T-cell (primary cell): ENCODE measurements around the gene ZNF594. TPM values are rescaled to one million over a fixed set of nuclear protein-coding genes. Genes with fewer than 3 reads are reported as not detected.
"Not testable (repeated sequence)": the region's sequence is repeated elsewhere in the genome, so short reads cannot be mapped to it uniquely, and the experiment has no call there.

Source experiments
- ATAC-seq, 4 experiments: fragments of 200-7000 bp in 3 of 4; fragments of 150-1000 bp in 1 of 4; cut with Tn5 transposase; replicated peaks in 1 of 4; 1 replicate in 3 of 4; 2 replicates in 1 of 4; pipeline ENCODE4 v1.10.0; 2021; ENCODE audit warnings: moderate library complexity in 3 of 4, mild to moderate bottlenecking in 2 of 4, moderate number of reproducible peaks in 1 of 4
- CTCF ChIA-PET, 2 donors: fragments of 300-600 bp; sonication (Branson Sonifier 250); formaldehyde crosslinking; loops; one replicate each; lab custom pipeline; 2022; ENCODE audit warnings: antibody characterized with exemption in 2 of 2; lab: Charles Lee
- POLR2A ChIA-PET, 2 donors: fragments of 300-600 bp; sonication (Branson Sonifier 250); formaldehyde crosslinking; loops; one replicate each; lab custom pipeline; 2022; ENCODE audit warnings: antibody characterized with exemption in 2 of 2; lab: Charles Lee
- DNase-seq, 35 experiments: peaks; one replicate each; pipeline versions ENCODE4 v3.0.0 to v3.0.0-alpha.2; 2013 to 2023
- H3K27ac ChIP-seq: one replicate; pipeline ENCODE4 v1.5.1; 2013; ENCODE audit warnings: low read length
- H3K27me3 ChIP-seq, 2 experiments: replicated peaks in 1 of 2; 1 replicate in 1 of 2; 2 replicates in 1 of 2; pipeline versions ENCODE4 v1.6.1 to v1.7.0; 2013; ENCODE audit warnings: low read length in 1 of 2, mixed read lengths in 1 of 2; ENCODE audit not compliant: control insufficient read depth in 2 of 2, insufficient read depth in 2 of 2; ENCODE audit errors: extremely low read depth in 1 of 2
- H3K36me3 ChIP-seq, 2 donors: 1 replicate in 1 of 2; 2 replicates in 1 of 2; pipeline versions ENCODE4 v1.6.1 to v1.7.0; 2013; ENCODE audit warnings: low read length in 1 of 2; ENCODE audit not compliant: control insufficient read depth in 2 of 2, insufficient read depth in 1 of 2; ENCODE audit errors: extremely low read depth in 1 of 2
- H3K4me1 ChIP-seq, 2 experiments: 1 replicate in 1 of 2; 2 replicates in 1 of 2; pipeline versions ENCODE4 v1.6.1 to v1.7.0; 2013; ENCODE audit warnings: low read length in 2 of 2, mixed read lengths in 1 of 2; ENCODE audit not compliant: insufficient read depth in 2 of 2, control insufficient read depth in 1 of 2; ENCODE audit errors: extremely low read depth in 1 of 2
- H3K4me3 ChIP-seq, 2 donors: 1 replicate in 1 of 2; 2 replicates in 1 of 2; pipeline versions ENCODE4 v1.5.1 to v1.7.0; 2013; ENCODE audit warnings: mild to moderate bottlenecking in 2 of 2, low read length in 1 of 2, moderate library complexity in 1 of 2; ENCODE audit not compliant: control insufficient read depth in 1 of 2; ENCODE audit errors: extremely low read depth in 1 of 2
- H3K9me3 ChIP-seq: 2 replicates; pipeline ENCODE4 v1.7.0; 2013
- H3K27ac Mint-ChIP-seq, 2 donors: one replicate each; pipeline ENCODE4 v1.8.0; 2020 to 2021; ENCODE audit warnings: mild to moderate bottlenecking in 2 of 2, mixed read lengths in 2 of 2
- H3K27me3 Mint-ChIP-seq, 2 donors: one replicate each; pipeline ENCODE4 v1.8.0; 2021 to 2022; ENCODE audit warnings: mixed read lengths in 2 of 2
- H3K36me3 Mint-ChIP-seq: one replicate; pipeline ENCODE4 v1.8.0; 2021; ENCODE audit warnings: mixed read lengths
- H3K4me1 Mint-ChIP-seq, 3 donors: one replicate each; pipeline ENCODE4 v1.8.0; 2020 to 2022; ENCODE audit warnings: mixed read lengths in 3 of 3, mild to moderate bottlenecking in 1 of 3
- H3K4me3 Mint-ChIP-seq, 3 donors: one replicate each; pipeline ENCODE4 v1.8.0; 2020 to 2022; ENCODE audit warnings: mild to moderate bottlenecking in 3 of 3, mixed read lengths in 3 of 3, moderate library complexity in 3 of 3
- H3K9me3 Mint-ChIP-seq, 3 donors: one replicate each; pipeline ENCODE4 v1.8.0; 2020 to 2022; ENCODE audit warnings: mixed read lengths in 3 of 3
- WGBS: methylation state at CpG from one replicate; pipeline ENCODE4 v1.1.5; 2013; ENCODE audit warnings: missing lambda C conversion rate; ENCODE audit not compliant: insufficient coverage; 5-methylcytosine and 5-hydroxymethylcytosine counted together
- total RNA-seq, 35 experiments: library from RNA in 6 of 35; stranded (reverse) in 6 of 35; fragments of 120-200 nt in 1 of 35; gene quantifications; one replicate each; pipeline versions ENCODE4 v1.2.1 to v1.2.4 and lab custom pipeline; 2013 to 2026

The ZNF594 gene
- total RNA-seq (10 to 100 TPM in 3 of 5 donors, 1 to 10 TPM in 2; 5.5 to 23.4 (median 20.9) TPM), total RNA-seq (lab: John Stamatoyannopoulos, UW) (5.7 to 57.4 (median 19.8) reads per million in 29 experiments)
- 16.1 TPM for total RNA-seq (2013)

- H3K36me3 ChIP-seq: peaks cover 0 to 8% of the 10 kb centered on the region in 2 donors
- peak; percentile 99 to 100 (median 99) for ATAC-seq
- ChIA-PET POLR2A (interaction anchor here in 1 of 2 donors (0.6 to 0.7 kb wide), 2 partner anchors 31 to 198 kb away, joined by 3 read pairs; no protein-coding TSS in a partner anchor), CTCF (interaction anchor here in 1 of 2 donors (2.4 kb wide), 1 partner anchor 248 kb away, joined by 16 read pairs; the partner anchor contains the start of gene C1QBP)
- Mint-ChIP-seq H3K4me1 (peaks cover 31 to 34% (median 32%) of the 10 kb centered on the region in 3 donors), H3K27me3 (no peaks in the 10 kb centered on the region), H3K27ac (peak within 1 kb of the TSS; percentile 85 to 88), H3K4me3 (peak within 1 kb of the TSS; percentile 92 to 93 (median 92)), H3K9me3 (peaks cover 4 to 10% (median 10%) of the 10 kb centered on the region in 3 donors), H3K36me3 (peaks cover 27% of the 10 kb centered on the region)
- H3K4me1 ChIP-seq: peaks cover 6 to 21% of the 10 kb centered on the region in 2 experiments
- DNase-seq: peak; percentile 91 to 99 (median 96)
- peak within 1 kb of the TSS; percentile 67 for H3K27ac ChIP-seq
- no peaks in the 10 kb centered on the region for H3K9me3 ChIP-seq
- no peaks in the 10 kb centered on the region for H3K27me3 ChIP-seq
- 2% methylated on average over 70 of the region's 82 CpGs for WGBS
- peak within 1 kb of the TSS; percentile 78 to 81 for H3K4me3 ChIP-seq
These were observed at the start of gene ZNF594 for GRCh38 chr17:5191541-5192417. Gene ZNF594 (minus strand): TSS chr17:5191868. CDS start chr17:5184256, 7,612 bp downstream.

- CTCF ChIA-PET: interaction anchor here in 1 of 2 donors (0.6 kb wide), 1 partner anchor 34 kb away, joined by 4 read pairs; no protein-coding TSS in a partner anchor
- H3K4me3 ChIP-seq, H3K27me3 Mint-ChIP-seq, H3K36me3 Mint-ChIP-seq, H3K9me3 Mint-ChIP-seq, H3K4me3 Mint-ChIP-seq, H3K27me3 ChIP-seq, ATAC-seq, H3K27ac ChIP-seq, POLR2A ChIA-PET, H3K9me3 ChIP-seq, H3K36me3 ChIP-seq, DNase-seq: not testable (repeated sequence)
- Mint-ChIP-seq H3K4me1 (peaks cover 37 to 56% (median 45%) of the 10 kb centered on the region in 3 donors), H3K27ac (peak overlapping the region in 1 of 2 donors; percentile 19)
- WGBS: 87% methylated on average over 7 of the region's 7 CpGs
- H3K4me1 ChIP-seq: peaks cover 20 to 52% of the 10 kb centered on the region in 2 experiments
These were observed 48.1 kb upstream of the ZNF594 start for GRCh38 chr17:5239769-5240168.

- POLR2A ChIA-PET: interaction anchor here in 1 of 2 donors (0.5 to 0.6 kb wide), 2 partner anchors 13 to 35 kb away, joined by 6 to 7 read pairs; no protein-coding TSS in a partner anchor
- peaks cover 35 to 58% (median 44%) of the 10 kb centered on the region in 3 donors for H3K4me1 Mint-ChIP-seq
- 53% methylated on average over 3 of the region's 4 CpGs for WGBS
These were observed 46.7 kb upstream of the ZNF594 start for GRCh38 chr17:5238333-5238732.

GRCh38 chr17:5237541-5238016, 45.9 kb upstream of the ZNF594 start:
- no peak overlapping the region for H3K4me3 ChIP-seq
- no peaks in the 10 kb centered on the region for H3K27me3 Mint-ChIP-seq
- peak in 3 of 4 experiments; percentile 48 to 60 (median 52) for ATAC-seq

More at GRCh38 chr17:5238333-5238732, 46.7 kb upstream of the ZNF594 start:
- Histone ChIP-seq H3K4me1 (peaks cover 20 to 55% of the 10 kb centered on the region in 2 experiments), H3K4me3 (no peak overlapping the region), H3K27ac (peak overlapping the region; percentile 33), H3K36me3 (peaks cover 0 to 3% of the 10 kb centered on the region in 2 donors), H3K9me3 (no peaks in the 10 kb centered on the region), H3K27me3 (no peaks in the 10 kb centered on the region)
- Mint-ChIP-seq H3K27ac (peak overlapping the region; percentile 13 to 77), H3K9me3 (peaks cover 0 to 5% (median 0%) of the 10 kb centered on the region in 3 donors), H3K36me3 (peaks cover 4% of the 10 kb centered on the region), H3K27me3 (no peaks in the 10 kb centered on the region), H3K4me3 (no peak overlapping the region)
- ATAC-seq: no peak
- no peak for DNase-seq
- CTCF ChIA-PET: interaction anchor here in 1 of 2 donors (0.6 to 1.1 kb wide), 2 partner anchors 11 to 43 kb away, joined by 3 to 10 read pairs; no protein-coding TSS in a partner anchor

GRCh38 chr17:5236938-5237540, 45.4 kb upstream of the ZNF594 start:
- Histone ChIP-seq H3K4me3 (no peak overlapping the region), H3K9me3 (no peaks in the 10 kb centered on the region), H3K27ac (peak overlapping the region; percentile 60), H3K36me3 (peaks cover 0 to 3% of the 10 kb centered on the region in 2 donors), H3K27me3 (no peaks in the 10 kb centered on the region), H3K4me1 (peaks cover 9 to 42% of the 10 kb centered on the region in 2 experiments)
- ChIA-PET POLR2A (no interaction called here), CTCF (interaction anchor here (0.7 to 1.1 kb wide), 2 partner anchors 10 to 254 kb away, joined by 3 to 10 read pairs; no protein-coding TSS in a partner anchor)
- Mint-ChIP-seq H3K9me3 (peaks cover 0 to 5% (median 0%) of the 10 kb centered on the region in 3 donors), H3K4me1 (peaks cover 22 to 45% (median 31%) of the 10 kb centered on the region in 3 donors), H3K27me3 (no peaks in the 10 kb centered on the region), H3K27ac (peak overlapping the region; percentile 81 to 85), H3K36me3 (peaks cover 4% of the 10 kb centered on the region), H3K4me3 (no peak overlapping the region)
- DNase-seq (no peak), ATAC-seq (no peak)
- WGBS: 100% methylated on average over 1 of the region's 3 CpGs

More at GRCh38 chr17:5237541-5238016, 45.9 kb upstream of the ZNF594 start:
- peak overlapping the region; percentile 60 for H3K27ac ChIP-seq
- WGBS: 20% methylated on average over 2 of the region's 6 CpGs
- peaks cover 4% of the 10 kb centered on the region for H3K36me3 Mint-ChIP-seq
- peaks cover 27 to 50% (median 36%) of the 10 kb centered on the region in 3 donors for H3K4me1 Mint-ChIP-seq
- peaks cover 0 to 3% of the 10 kb centered on the region in 2 donors for H3K36me3 ChIP-seq
- H3K4me3 Mint-ChIP-seq: no peak overlapping the region
- peaks cover 13 to 47% of the 10 kb centered on the region in 2 experiments for H3K4me1 ChIP-seq
- no peaks in the 10 kb centered on the region for H3K27me3 ChIP-seq
- peak overlapping the region; percentile 81 to 85 for H3K27ac Mint-ChIP-seq
- ChIA-PET POLR2A (no interaction called here), CTCF (interaction anchor here in 1 of 2 donors (0.6 to 1.1 kb wide), 2 partner anchors 10 to 42 kb away, joined by 3 to 10 read pairs; no protein-coding TSS in a partner anchor)
- peaks cover 0 to 5% (median 0%) of the 10 kb centered on the region in 3 donors for H3K9me3 Mint-ChIP-seq
- DNase-seq: peak in 19 of 35 experiments; percentile 4 to 64 (median 26)
- H3K9me3 ChIP-seq: no peaks in the 10 kb centered on the region
